ENCODE measurements around the gene NTM.

- no peak for TF ChIP-seq CTCF (IDR thresholded peaks at IDR 0.05)
- no peak for TF ChIP-seq POLR2A (IDR thresholded peaks at IDR 0.05)
Observed at GRCh38 chr11:131428853-131429252, 58.4 kb downstream of the NTM start.
